EH (cell line): Measurements from ENCODE around the gene TOP1.
A peak's percentile ranks its signal among the peaks of the same experiment; 100 is the strongest.

Source experiments
- DNase-seq: peaks from one replicate; pipeline ENCODE4 v3.0.0-alpha.2; 2015; ENCODE audit warnings: low read depth

Gene TOP1

GRCh38 chr20:41037179-41037578, 8.6 kb downstream of the TOP1 start:
- DNase-seq, result no peak

- no peak for DNase-seq
These were observed 9.7 kb downstream of the TOP1 start for GRCh38 chr20:41038149-41038877.

- DNase-seq, result no peak
These were observed 10.3 kb downstream of the TOP1 start for GRCh38 chr20:41038878-41039404.

GRCh38 chr20:41040855-41041254, 12.2 kb downstream of the TOP1 start:
- DNase-seq, result no peak

DNA sequence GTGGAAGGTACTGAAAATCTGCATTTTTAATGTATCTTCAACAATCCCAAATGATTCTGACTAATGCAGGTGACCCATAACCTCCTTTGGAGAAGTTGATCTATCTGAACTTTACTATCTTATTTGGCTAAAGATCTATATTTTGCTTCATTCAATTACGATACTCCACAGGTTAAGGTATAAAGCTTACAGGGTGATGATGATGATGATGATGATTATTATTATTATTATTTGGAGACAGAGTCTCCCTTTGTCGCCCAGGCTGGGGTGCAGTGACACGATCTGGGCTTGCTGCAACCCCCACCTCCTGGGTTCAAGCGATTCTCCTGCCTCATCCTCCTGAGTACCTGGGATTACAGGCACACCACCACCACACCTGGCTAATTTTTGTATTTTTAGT, 13.1 kb downstream of the TOP1 start:
- DNase-seq, result no peak

GRCh38 chr20:41044409-41045062, 15.9 kb downstream of the TOP1 start:
- DNase-seq, result no peak

- DNase-seq, result no peak
These were observed 17.0 kb downstream of the TOP1 start for GRCh38 chr20:41045671-41046070.

DNA sequence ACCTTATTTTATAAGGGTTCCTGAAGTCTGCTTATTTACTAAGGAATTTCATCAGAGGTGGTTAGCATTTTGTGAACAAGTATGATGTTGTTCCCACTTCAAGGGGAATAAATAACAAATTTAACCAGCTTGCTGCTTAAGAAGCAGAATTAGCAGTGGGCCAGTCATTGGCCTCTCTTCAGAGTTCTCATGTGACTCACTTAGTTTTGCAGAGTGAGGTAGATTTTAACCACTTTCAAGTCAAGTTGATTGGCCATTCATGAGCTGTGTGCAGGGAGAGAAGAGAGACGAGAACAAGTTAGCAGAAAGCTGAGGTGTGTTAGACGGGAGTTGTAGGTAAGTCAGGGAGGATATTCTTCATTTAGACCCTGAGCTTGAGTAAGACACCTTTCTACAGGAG, 18.1 kb downstream of the TOP1 start:
- DNase-seq, result peak; percentile 16

DNA sequence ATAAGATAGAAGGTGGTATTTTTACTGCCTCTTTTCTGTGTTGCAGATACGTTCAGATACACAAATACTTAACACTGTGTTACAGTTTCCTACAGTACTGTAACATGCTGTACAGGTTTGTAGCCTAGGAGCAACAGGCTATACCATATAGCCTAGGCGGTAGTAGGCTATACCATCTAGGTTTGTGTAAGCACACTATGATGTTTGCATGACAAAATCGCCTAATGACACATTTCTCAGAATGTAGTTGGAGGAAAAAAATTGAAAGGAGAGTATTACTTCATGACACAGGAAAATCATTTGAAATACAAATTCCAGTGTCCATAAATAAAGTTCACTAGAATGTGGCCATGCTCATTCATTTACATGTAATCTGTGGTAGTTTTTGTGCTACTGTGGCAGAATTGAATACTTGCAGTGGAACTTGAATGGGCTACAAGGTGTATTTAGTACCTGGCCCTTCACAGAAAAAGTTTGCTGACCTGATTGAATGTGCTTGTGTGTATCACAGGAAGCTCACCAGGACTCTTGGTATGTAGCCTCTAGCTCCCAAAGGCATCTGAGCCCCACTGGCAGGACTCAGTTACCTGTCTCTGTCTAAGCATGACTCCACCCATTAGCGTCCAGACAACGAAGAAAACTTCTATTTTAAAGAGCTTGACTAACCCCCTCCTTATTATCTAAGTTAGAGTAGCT, 18.8 kb downstream of the TOP1 start:
- DNase-seq, result no peak

DNA sequence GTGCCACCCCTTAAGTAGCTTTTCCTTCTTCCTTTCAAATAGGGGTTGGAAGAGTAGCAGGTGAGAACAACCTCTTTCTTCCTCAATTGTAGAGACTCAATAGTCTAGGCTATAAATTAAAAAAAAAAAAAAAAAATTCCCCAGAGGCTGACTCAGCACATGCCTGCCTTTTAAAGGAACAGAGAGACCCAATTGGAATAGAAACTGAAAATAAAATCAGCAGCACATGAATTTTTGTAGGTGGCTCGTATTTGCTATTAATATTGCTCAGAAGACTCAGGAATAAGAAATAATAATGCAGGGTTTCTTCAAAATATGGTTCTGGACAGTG, 19.3 kb downstream of the TOP1 start:
- peak; percentile 56 for DNase-seq

GRCh38 chr20:41048461-41049301, 20.1 kb downstream of the TOP1 start:
- DNase-seq, result no peak

GRCh38 chr20:41049451-41049850, 20.8 kb downstream of the TOP1 start:
- DNase-seq, result no peak

DNA sequence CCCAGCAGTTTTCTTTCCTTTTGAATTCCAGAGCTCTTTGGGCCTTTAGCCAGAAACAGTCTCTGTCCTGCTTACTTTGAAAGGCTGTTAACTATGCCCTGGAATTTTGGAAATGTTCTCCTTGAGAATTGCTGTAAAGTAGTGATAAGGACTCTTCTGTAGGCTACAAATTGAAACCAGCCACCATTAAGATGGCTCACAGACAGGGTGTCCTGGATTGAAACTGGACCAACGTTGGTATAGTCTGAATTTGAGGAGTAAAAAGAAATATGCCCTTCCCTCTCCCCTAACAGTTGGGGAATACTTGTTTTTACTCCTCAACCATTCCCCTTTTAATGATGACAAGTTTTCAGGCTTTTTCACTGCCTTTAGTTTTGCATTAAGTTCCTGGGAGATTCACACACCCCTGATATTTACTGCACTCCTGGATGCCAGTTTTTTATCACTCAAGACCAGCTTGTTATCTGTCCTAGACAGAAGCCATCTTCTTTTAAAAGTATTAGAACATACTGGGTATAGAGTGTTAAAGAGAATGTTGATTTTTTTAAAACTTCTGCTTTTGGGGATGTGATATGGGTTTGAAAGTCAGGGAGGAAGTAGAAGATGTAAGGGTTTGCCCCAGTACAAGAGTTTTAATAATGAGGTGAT, 21.9 kb downstream of the TOP1 start:
- peak; percentile 90 for DNase-seq

GRCh38 chr20:41051009-41051825, 22.6 kb downstream of the TOP1 start:
- DNase-seq, result no peak

DNA sequence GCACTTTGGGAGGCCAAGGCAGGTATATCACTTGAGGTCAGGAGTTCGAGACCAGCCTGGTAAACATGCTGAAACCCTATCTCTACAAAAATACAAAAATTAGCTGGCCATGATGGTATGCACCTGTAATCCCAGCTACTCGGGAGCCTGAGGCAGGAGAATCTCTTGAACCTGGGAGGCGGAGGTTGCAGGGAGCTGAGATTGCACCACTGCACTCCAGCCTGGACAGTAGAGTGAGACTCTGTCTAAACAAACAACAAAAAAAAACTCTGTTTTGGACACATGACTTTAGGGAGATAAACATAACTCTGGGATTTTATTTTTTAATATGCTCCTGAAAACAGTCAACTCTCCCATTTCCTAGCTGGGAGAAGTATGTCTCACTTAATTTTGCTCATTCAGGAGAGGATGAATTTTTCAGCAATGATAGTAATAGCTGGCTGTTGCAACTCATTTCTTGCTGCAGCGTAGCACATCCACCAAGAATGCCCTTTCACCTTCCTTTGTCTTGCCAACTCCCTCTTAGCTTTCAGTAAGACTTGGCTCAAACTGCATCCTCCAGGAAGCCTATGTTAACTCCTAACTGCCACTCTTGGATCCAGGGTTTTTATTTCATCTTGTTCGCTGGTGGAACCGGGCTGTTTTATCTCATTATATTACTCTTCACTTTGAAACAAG, 24.3 kb downstream of the TOP1 start:
- peak; percentile 83 for DNase-seq

- no peak for DNase-seq
These were observed 25.6 kb downstream of the TOP1 start for GRCh38 chr20:41054070-41054846.

DNA sequence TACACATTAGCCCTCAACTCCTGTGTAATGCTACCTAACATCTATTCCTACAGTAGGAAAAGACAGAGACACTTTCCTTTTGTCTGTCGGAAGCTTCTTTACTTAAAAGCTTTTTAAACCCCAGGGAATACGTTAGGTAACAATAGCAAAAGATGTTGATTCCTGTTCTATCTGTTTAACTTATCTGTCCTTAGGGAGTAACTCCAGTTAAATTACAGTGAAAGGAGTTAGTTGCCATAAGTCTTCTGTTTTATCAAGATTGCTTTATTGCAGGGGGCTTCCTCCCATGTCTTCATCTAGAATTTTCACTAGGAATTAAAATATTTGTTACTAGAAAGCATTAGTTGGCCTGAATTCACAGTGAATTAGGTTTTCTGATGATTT, 26.2 kb downstream of the TOP1 start:
- no peak for DNase-seq

DNA sequence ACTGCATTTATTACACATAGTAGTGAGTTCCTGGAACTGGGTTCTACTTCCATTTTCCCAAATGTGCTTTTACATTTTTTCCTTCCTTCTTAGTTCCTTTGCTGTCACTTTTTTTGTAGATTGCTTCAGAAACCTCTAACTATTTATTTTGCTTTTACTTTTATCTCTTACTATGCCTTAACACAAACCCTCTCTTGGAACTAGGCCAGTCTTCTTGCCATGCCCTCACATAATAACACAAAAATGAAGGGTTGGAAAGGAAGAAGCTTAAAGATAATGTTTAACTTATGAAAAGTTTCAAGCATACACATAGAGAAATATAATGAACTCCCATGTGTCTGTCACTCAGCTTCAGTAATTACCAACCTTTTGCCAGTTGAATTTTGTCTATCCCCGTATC, 27.1 kb downstream of the TOP1 start:
- DNase-seq, result peak; percentile 45

GRCh38 chr20:41057999-41058673, 29.5 kb downstream of the TOP1 start:
- DNase-seq, result peak; percentile 93
